Adrenal gland (tissue), 5 donors: ENCODE measurements around the gene HRG.

Source experiments
- CTCF ChIP-seq, 6 experiments: fragments of 450-650 bp in 4 of 6; fragments of 200-600 bp in 2 of 6; sonication (generic) in 1 of 6; IDR thresholded peaks; 1 replicate in 5 of 6; 2 replicates in 1 of 6; pipeline versions ENCODE4 v1.5.1 to v1.8.0; 2016 to 2021; ENCODE audit warnings: antibody characterized with exemption in 6 of 6, mild to moderate bottlenecking in 2 of 6, moderate library complexity in 1 of 6
- POLR2A ChIP-seq, 2 donors: fragments of 450-650 bp; IDR thresholded peaks; one replicate each; pipeline ENCODE4 v1.6.1; 2017; ENCODE audit warnings: antibody characterized with exemption in 2 of 2, mild to moderate bottlenecking in 2 of 2, moderate library complexity in 1 of 2
- donor health status: DM: no; HTN: no; CAD: no.

GRCh38 chr3:186680869-186681268 is 15.1 kb downstream of the HRG start:
- TF ChIP-seq CTCF (IDR thresholded peaks at IDR 0.05) = no peak
- no peak for TF ChIP-seq POLR2A (IDR thresholded peaks at IDR 0.05)
